Measurements from ENCODE around the gene STARD3NL. TPM values are rescaled to one million over a fixed set of nuclear protein-coding genes. Genes with fewer than 3 reads are reported as not detected.

Gene STARD3NL
- total and polyA plus RNA-seq, 10 of the 15 experiments (the other 5 are each of a cell fraction or from before 2014, with no cell fraction given) = 66.1 to 133 (median 85.7) TPM

DNA sequence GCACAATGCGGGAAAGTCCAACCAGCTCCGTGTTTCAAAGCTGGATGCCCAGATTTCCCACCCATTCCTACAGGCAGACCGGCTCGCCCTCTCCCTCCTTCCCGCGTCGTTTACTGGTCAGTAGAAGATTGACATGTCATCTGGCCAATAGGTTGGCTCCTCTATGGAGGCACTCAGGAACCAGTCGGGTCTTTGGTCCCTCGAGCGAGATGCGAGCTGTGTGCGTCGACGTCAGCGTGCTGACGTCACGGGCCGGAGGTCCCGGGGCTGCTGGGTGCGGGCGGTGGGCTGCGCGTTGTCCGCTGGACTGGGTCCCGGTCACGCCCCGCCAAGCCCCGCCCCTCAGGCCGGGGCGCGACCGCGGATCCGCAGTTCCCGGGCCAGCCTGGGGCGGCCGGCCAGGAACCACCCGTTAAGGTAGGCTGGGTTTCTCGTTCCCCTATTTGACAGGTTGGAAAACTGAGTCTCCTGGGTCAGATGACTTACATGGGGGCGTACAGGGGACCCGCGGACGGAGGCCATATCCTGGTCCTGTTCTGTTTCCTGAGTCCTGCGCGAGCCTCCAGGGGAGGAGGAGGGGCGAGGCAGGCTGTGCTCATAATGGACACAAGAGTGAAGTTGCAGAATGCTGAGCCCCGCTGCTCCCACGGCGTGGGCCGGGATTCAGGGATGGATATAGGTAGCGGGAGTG is at the start of gene STARD3NL (continued):
- TF ChIP-seq NFIC (IDR thresholded peaks at IDR 0.05; ENCODE audit: low read depth, low read length) (no peak), CREM (IDR thresholded peaks at IDR 0.05; ENCODE audit: low read depth) (peak; percentile 94), POLR2A (IDR thresholded peaks at IDR 0.05; ENCODE audit: low read depth, low read length) (peak; percentile 78), YY1 (IDR thresholded peaks at IDR 0.05; ENCODE audit: low read depth, low read length) (no peak), SUZ12 (IDR thresholded peaks at IDR 0.05; ENCODE audit: unreplicated experiment) (no peak), RBBP5 (conservative IDR thresholded peaks at IDR 0.05) (no peak), PAX5 (IDR thresholded peaks at IDR 0.05; ENCODE audit: borderline replicate concordance, low read depth, low read length) (peak; percentile 78), ZNF207 (IDR thresholded peaks at IDR 0.05; ENCODE audit: borderline replicate concordance) (no peak), TAF1 (IDR thresholded peaks at IDR 0.05; ENCODE audit: borderline replicate concordance, low read depth, low read length) (no peak; the same call in 1 of the 2 replicates), ATF7 (IDR thresholded peaks at IDR 0.05; ENCODE audit: low read depth) (peak; percentile 76), ETV6 (conservative IDR thresholded peaks at IDR 0.05 in 1 of 2, IDR thresholded peaks at IDR 0.05 in 1 of 2; ENCODE audit: borderline replicate concordance in 1 of 2, low read depth in 1 of 2) (no peak), EZH2 (IDR thresholded peaks at IDR 0.05; ENCODE audit: borderline replicate concordance, control insufficient read depth, low read depth, low read length) (no peak), TCF3 (IDR thresholded peaks at IDR 0.05; ENCODE audit: borderline replicate concordance, insufficient read depth, low read depth, low read length) (0 out of 2 replicates have a peak, but pooled peaks have one; percentile 31), POLR2AphosphoS2 (IDR thresholded peaks at IDR 0.05; ENCODE audit: low read depth, low read length) (0 out of 2 replicates have a peak, but pooled peaks have one; percentile 62), CBX5 (IDR thresholded peaks at IDR 0.05; ENCODE audit: low read depth) (no peak), NFYA (IDR thresholded peaks at IDR 0.05; ENCODE audit: borderline replicate concordance, low read depth, low read length) (peak; percentile 27; the same call in 1 of the 2 replicates), PAX8 (IDR thresholded peaks at IDR 0.05) (no peak)
- TF ChIP-seq, protein P1, sequence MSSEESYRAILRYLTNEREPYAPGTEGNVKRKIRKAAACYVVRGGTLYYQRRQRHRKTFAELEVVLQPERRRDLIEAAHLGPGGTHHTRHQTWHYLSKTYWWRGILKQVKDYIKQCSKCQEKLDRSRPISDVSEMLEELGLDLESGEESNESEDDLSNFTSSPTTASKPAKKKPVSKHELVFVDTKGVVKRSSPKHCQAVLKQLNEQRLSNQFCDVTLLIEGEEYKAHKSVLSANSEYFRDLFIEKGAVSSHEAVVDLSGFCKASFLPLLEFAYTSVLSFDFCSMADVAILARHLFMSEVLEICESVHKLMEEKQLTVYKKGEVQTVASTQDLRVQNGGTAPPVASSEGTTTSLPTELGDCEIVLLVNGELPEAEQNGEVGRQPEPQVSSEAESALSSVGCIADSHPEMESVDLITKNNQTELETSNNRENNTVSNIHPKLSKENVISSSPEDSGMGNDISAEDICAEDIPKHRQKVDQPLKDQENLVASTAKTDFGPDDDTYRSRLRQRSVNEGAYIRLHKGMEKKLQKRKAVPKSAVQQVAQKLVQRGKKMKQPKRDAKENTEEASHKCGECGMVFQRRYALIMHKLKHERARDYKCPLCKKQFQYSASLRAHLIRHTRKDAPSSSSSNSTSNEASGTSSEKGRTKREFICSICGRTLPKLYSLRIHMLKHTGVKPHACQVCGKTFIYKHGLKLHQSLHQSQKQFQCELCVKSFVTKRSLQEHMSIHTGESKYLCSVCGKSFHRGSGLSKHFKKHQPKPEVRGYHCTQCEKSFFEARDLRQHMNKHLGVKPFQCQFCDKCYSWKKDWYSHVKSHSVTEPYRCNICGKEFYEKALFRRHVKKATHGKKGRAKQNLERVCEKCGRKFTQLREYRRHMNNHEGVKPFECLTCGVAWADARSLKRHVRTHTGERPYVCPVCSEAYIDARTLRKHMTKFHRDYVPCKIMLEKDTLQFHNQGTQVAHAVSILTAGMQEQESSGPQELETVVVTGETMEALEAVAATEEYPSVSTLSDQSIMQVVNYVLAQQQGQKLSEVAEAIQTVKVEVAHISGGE (CRISPR knock-in tag; IDR thresholded peaks at IDR 0.05) = no peak
- TF ChIP-seq, protein P2, sequence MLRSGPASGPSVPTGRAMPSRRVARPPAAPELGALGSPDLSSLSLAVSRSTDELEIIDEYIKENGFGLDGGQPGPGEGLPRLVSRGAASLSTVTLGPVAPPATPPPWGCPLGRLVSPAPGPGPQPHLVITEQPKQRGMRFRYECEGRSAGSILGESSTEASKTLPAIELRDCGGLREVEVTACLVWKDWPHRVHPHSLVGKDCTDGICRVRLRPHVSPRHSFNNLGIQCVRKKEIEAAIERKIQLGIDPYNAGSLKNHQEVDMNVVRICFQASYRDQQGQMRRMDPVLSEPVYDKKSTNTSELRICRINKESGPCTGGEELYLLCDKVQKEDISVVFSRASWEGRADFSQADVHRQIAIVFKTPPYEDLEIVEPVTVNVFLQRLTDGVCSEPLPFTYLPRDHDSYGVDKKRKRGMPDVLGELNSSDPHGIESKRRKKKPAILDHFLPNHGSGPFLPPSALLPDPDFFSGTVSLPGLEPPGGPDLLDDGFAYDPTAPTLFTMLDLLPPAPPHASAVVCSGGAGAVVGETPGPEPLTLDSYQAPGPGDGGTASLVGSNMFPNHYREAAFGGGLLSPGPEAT (IDR thresholded peaks at IDR 0.05; ENCODE audit: low read depth) = peak; percentile 6; the same call in 1 of the 2 replicates
- TF ChIP-seq, protein P3, sequence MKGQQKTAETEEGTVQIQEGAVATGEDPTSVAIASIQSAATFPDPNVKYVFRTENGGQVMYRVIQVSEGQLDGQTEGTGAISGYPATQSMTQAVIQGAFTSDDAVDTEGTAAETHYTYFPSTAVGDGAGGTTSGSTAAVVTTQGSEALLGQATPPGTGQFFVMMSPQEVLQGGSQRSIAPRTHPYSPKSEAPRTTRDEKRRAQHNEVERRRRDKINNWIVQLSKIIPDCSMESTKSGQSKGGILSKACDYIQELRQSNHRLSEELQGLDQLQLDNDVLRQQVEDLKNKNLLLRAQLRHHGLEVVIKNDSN (IDR thresholded peaks at IDR 0.05; ENCODE audit: borderline replicate concordance, extremely low read length, insufficient read depth, low read depth, low read length) = no peak
- TF ChIP-seq, protein P4, sequence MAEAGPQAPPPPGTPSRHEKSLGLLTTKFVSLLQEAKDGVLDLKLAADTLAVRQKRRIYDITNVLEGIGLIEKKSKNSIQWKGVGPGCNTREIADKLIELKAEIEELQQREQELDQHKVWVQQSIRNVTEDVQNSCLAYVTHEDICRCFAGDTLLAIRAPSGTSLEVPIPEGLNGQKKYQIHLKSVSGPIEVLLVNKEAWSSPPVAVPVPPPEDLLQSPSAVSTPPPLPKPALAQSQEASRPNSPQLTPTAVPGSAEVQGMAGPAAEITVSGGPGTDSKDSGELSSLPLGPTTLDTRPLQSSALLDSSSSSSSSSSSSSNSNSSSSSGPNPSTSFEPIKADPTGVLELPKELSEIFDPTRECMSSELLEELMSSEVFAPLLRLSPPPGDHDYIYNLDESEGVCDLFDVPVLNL (IDR thresholded peaks at IDR 0.05; ENCODE audit: low read depth, low read length) = no peak
